NT2/D1 (cell line): ENCODE data around the gene ACADS.

ENCODE experiments used
- DNase-seq: peaks from one replicate; pipeline ENCODE4 v3.0.0-alpha.2; 2011; ENCODE audit warnings: low read depth, low spot score
- H3K27me3 ChIP-seq: 2 replicates; pipeline ENCODE4 v1.6.0; 2011; ENCODE audit warnings: mild to moderate bottlenecking; ENCODE audit not compliant: insufficient read length, insufficient read depth
- H3K36me3 ChIP-seq: 2 replicates; pipeline ENCODE4 v1.6.1; 2011; ENCODE audit warnings: mild to moderate bottlenecking, low read length, mixed read lengths; ENCODE audit not compliant: insufficient read depth, insufficient read length
- H3K4me1 ChIP-seq: 2 replicates; pipeline ENCODE4 v1.5.1; 2011; ENCODE audit not compliant: insufficient read depth, insufficient read length
- H3K4me3 ChIP-seq: 2 replicates; pipeline ENCODE4 v1.5.1; 2011; ENCODE audit warnings: low read depth; ENCODE audit not compliant: insufficient read length
- H3K9ac ChIP-seq: 2 replicates; pipeline ENCODE4 v1.6.0; 2011; ENCODE audit warnings: low read depth; ENCODE audit not compliant: insufficient read length
- H3K9me3 ChIP-seq: 2 replicates; pipeline ENCODE4 v1.5.1; 2011; ENCODE audit warnings: mild to moderate bottlenecking, low read length; ENCODE audit not compliant: insufficient read depth
- SUZ12 ChIP-seq: IDR thresholded peaks from 2 replicates; pipeline ENCODE4 v1.6.1; 2011; ENCODE audit not compliant: insufficient read length, insufficient read depth; ENCODE audit errors: extremely low read depth
- YY1 ChIP-seq: IDR thresholded peaks from 2 replicates; pipeline ENCODE4 v1.6.1; 2011; ENCODE audit not compliant: insufficient read length, insufficient read depth
- ZNF274 ChIP-seq: IDR thresholded peaks from 2 replicates; pipeline ENCODE4 v1.6.1; 2011; ENCODE audit warnings: mild to moderate bottlenecking, low read depth, low read length

The ACADS gene

GRCh38 chr12:120686690-120687577 is 38.7 kb upstream of the ACADS start, which contains the start of gene MLEC:
MLEC (plus strand) TSS chr12:120687149; CDS start chr12:120687297, 148 bp downstream.
- Histone ChIP-seq H3K36me3 (peaks cover 4% of the 10 kb centered on the region), H3K9me3 (no peaks in the 10 kb centered on the region), H3K4me3 (peak within 1 kb of the TSS; percentile 92), H3K27me3 (no peaks in the 10 kb centered on the region), H3K4me1 (peaks cover 14% of the 10 kb centered on the region), H3K9ac (peak within 1 kb of the TSS; percentile 95)
- peak; percentile 95 for DNase-seq
- no peak for TF ChIP-seq ZNF274
- TF ChIP-seq SUZ12 = no peak
- TF ChIP-seq YY1 = no peak

DNA sequence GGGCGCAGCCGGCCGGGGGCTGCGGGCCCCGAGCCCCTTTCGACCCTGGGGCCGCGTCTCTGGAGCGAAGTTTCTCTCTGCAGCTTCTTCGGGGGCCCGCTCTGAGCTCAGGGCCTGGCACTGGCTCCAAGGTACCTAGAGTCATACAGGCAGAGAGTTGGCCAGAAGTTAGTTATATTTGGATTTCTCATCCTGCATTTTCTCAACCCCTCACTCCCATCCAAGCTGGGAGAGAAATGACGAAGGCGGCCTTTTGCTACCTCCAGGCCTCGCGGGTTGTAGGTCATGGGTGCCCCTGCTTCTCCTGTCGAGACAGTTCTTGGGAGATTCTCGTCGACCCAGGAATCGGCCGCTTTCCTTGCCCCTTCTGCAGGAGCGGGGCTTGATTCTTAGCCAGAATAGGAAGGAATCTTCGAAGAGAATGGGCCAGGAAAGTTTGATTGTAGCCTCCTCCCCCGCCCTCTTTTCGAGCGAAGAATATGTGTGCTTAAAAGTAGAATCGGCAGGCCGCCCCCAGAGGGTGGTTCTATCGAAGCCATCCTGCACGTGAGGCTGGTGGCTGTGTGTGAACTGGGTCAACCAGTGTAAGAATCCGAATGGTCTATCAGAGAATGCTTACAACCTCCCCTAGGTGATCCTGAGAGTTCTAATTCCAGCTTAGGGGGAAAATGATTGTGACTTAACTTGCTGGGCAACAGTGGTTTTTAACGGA is 37.9 kb upstream of the ACADS start:
- Histone ChIP-seq H3K36me3 (peaks cover 4% of the 10 kb centered on the region), H3K4me3 (peak overlapping the region; percentile 92), H3K4me1 (peaks cover 14% of the 10 kb centered on the region), H3K9ac (peak overlapping the region; percentile 95), H3K27me3 (no peaks in the 10 kb centered on the region), H3K9me3 (no peaks in the 10 kb centered on the region)
- DNase-seq = no peak
- TF ChIP-seq SUZ12 (no peak), YY1 (no peak), ZNF274 (no peak)

DNA sequence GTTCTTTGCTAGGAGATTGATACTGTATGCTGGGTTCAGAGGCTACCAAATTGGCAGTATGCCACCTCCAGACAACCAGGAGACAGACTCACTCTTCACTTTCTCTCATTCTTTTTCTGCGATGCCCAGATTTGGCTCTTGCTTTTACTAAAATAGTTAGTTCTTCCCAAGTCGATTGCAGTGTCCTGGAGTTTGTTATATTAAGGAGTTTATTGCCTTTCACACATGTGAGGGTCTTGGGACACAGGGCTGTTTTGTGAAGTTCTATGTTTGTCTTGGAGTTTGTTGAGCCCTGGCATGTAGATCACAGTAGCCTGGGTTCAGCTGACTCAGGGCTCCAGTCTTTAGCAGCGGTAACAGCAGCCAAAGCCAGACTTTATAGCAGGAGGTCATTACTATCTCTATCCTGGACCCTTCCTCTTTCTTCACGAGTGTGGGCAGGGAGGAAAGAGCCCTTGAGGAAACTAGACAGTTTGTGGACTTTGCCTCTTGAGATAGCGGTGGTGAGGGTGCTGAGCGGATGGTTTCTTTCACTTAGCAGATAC is 37.0 kb upstream of the ACADS start:
- H3K4me1 ChIP-seq = peaks cover 19% of the 10 kb centered on the region
- peak overlapping the region; percentile 95 for H3K9ac ChIP-seq
- no peaks in the 10 kb centered on the region for H3K27me3 ChIP-seq
- peak overlapping the region; percentile 92 for H3K4me3 ChIP-seq
- no peak for TF ChIP-seq SUZ12
- TF ChIP-seq ZNF274 = no peak
- TF ChIP-seq YY1 = no peak
- peaks cover 7% of the 10 kb centered on the region for H3K36me3 ChIP-seq
- DNase-seq = no peak
- H3K9me3 ChIP-seq = no peaks in the 10 kb centered on the region

- H3K36me3 ChIP-seq = peaks cover 15% of the 10 kb centered on the region
- H3K9ac ChIP-seq = peak overlapping the region; percentile 95
Measured at GRCh38 chr12:120689397-120690082, 36.1 kb upstream of the ACADS start.

GRCh38 chr12:120690083-120690450 is 35.6 kb upstream of the ACADS start:
- no peak for DNase-seq
- no peaks in the 10 kb centered on the region for H3K9me3 ChIP-seq
- TF ChIP-seq YY1 (no peak), ZNF274 (no peak), SUZ12 (no peak)
- peak overlapping the region; percentile 95 for H3K9ac ChIP-seq
- peaks cover 20% of the 10 kb centered on the region for H3K36me3 ChIP-seq
- H3K4me1 ChIP-seq = peaks cover 19% of the 10 kb centered on the region
- no peaks in the 10 kb centered on the region for H3K27me3 ChIP-seq
- peak overlapping the region; percentile 5 for H3K4me3 ChIP-seq

More at GRCh38 chr12:120689397-120690082, 36.1 kb upstream of the ACADS start:
- DNase-seq = no peak
- TF ChIP-seq SUZ12 (no peak), YY1 (no peak), ZNF274 (no peak)
- Histone ChIP-seq H3K27me3 (no peaks in the 10 kb centered on the region), H3K4me3 (peak overlapping the region; percentile 92), H3K9me3 (no peaks in the 10 kb centered on the region), H3K4me1 (peaks cover 19% of the 10 kb centered on the region)

GRCh38 chr12:120690978-120691377 is 34.6 kb upstream of the ACADS start:
- Histone ChIP-seq H3K27me3 (no peaks in the 10 kb centered on the region), H3K4me3 (no peak overlapping the region), H3K36me3 (peaks cover 29% of the 10 kb centered on the region), H3K4me1 (peaks cover 19% of the 10 kb centered on the region), H3K9me3 (no peaks in the 10 kb centered on the region), H3K9ac (peak overlapping the region; percentile 44)
- DNase-seq = no peak
- TF ChIP-seq YY1 (no peak), ZNF274 (no peak), SUZ12 (no peak)
